NCI-H1694 (cell line): ENCODE data around the gene PAFAH1B1.
"Not testable (repeated sequence)": the region's sequence is repeated elsewhere in the genome, so short reads cannot be mapped to it uniquely, and the experiment has no call there.

Source experiments
- DNase-seq: peaks from one replicate; lab custom pipeline; 2025; lab: John Stamatoyannopoulos, UW

The PAFAH1B1 gene

GRCh38 chr17:2690165-2691068, 97.0 kb downstream of the PAFAH1B1 start:
- no peak for DNase-seq

- DNase-seq: no peak
Measured at GRCh38 chr17:2691069-2691871, 97.8 kb downstream of the PAFAH1B1 start.

- no peak for DNase-seq
Measured at GRCh38 chr17:2691965-2692780, 98.7 kb downstream of the PAFAH1B1 start.

- DNase-seq: no peak
Measured at GRCh38 chr17:2692781-2693135, 99.3 kb downstream of the PAFAH1B1 start.

GRCh38 chr17:2693561-2694380, 100.3 kb downstream of the PAFAH1B1 start:
- DNase-seq: no peak

- DNase-seq: no peak
Measured at GRCh38 chr17:2694381-2695242, 101.2 kb downstream of the PAFAH1B1 start.

- DNase-seq: no peak
Measured at GRCh38 chr17:2695243-2695960, 101.9 kb downstream of the PAFAH1B1 start.

GRCh38 chr17:2695961-2696760, 102.7 kb downstream of the PAFAH1B1 start:
- no peak for DNase-seq

GRCh38 chr17:2697611-2698162, 104.2 kb downstream of the PAFAH1B1 start:
- DNase-seq: no peak

GRCh38 chr17:2699216-2699805, 105.9 kb downstream of the PAFAH1B1 start:
- not testable (repeated sequence) for DNase-seq

GRCh38 chr17:2700030-2700490, 106.6 kb downstream of the PAFAH1B1 start:
- no peak for DNase-seq

- DNase-seq: no peak
Measured at GRCh38 chr17:2700491-2701141, 107.2 kb downstream of the PAFAH1B1 start.

GRCh38 chr17:2701161-2701995, 107.9 kb downstream of the PAFAH1B1 start:
- no peak for DNase-seq

GRCh38 chr17:2701996-2702741, 108.7 kb downstream of the PAFAH1B1 start:
- DNase-seq: no peak

- no peak for DNase-seq
Measured at GRCh38 chr17:2703181-2703580, 109.7 kb downstream of the PAFAH1B1 start.

GRCh38 chr17:2703606-2704005, 110.2 kb downstream of the PAFAH1B1 start:
- no peak for DNase-seq
